Gastrocnemius medialis (tissue), 4 donors: ENCODE results near the gene GADD45G. TPM values are rescaled to one million over a fixed set of nuclear protein-coding genes. Genes with fewer than 3 reads are reported as not detected.

Experiments used
- ATAC-seq, 2 donors: fragments of 150-250 bp; one replicate each; pipeline ENCODE4 v1.9.1; 2016
- DNase-seq, 2 donors: peaks; one replicate each; pipeline ENCODE4 v3.0.0-alpha.2; 2019
- H3K27ac ChIP-seq, 4 donors: fragments of 200-600 bp; sonication (generic); 1 replicate in 1 of 4; 2 replicates in 3 of 4; pipeline ENCODE4 v1.5.1; 2016 to 2018; ENCODE audit warnings: mild to moderate bottlenecking in 2 of 4, moderate library complexity in 1 of 4
- H3K27me3 ChIP-seq, 3 donors: fragments of 200-600 bp; sonication (generic) in 2 of 3; 1 replicate in 1 of 3; 2 replicates in 2 of 3; pipeline versions ENCODE4 v1.5.1 to v1.6.0; 2016 to 2019; ENCODE audit warnings: mild to moderate bottlenecking in 1 of 3, moderate library complexity in 1 of 3
- H3K36me3 ChIP-seq, 2 donors: fragments of 200-600 bp; sonication (generic) in 1 of 2; one replicate each; pipeline ENCODE4 v1.5.1; 2017 to 2018
- H3K4me1 ChIP-seq, 2 donors: fragments of 200-600 bp; sonication (generic) in 1 of 2; one replicate each; pipeline ENCODE4 v1.5.1; 2016 to 2017; ENCODE audit warnings: mild to moderate bottlenecking in 2 of 2
- H3K4me3 ChIP-seq, 4 donors: fragments of 200-600 bp; sonication (generic) in 3 of 4; 1 replicate in 1 of 4; 2 replicates in 3 of 4; pipeline ENCODE4 v1.5.1; 2016 to 2019; ENCODE audit warnings: mild to moderate bottlenecking in 2 of 4
- H3K9me3 ChIP-seq, 3 donors: fragments of 200-600 bp; sonication (generic) in 2 of 3; 1 replicate in 1 of 3; 2 replicates in 2 of 3; pipeline ENCODE4 v1.5.1; 2016 to 2019
- CTCF ChIP-seq, 5 experiments: fragments of 450-650 bp in 3 of 5; fragments of 200-600 bp in 2 of 5; sonication (generic) in 2 of 5; IDR thresholded peaks in 4 of 5; conservative IDR thresholded peaks in 1 of 5; 1 replicate in 4 of 5; 2 replicates in 1 of 5; pipeline ENCODE4 v1.5.1; 2016 to 2019; ENCODE audit warnings: antibody characterized with exemption in 5 of 5, mild to moderate bottlenecking in 3 of 5, moderate library complexity in 3 of 5
- POLR2A ChIP-seq, 2 donors: fragments of 450-650 bp; IDR thresholded peaks; one replicate each; pipeline ENCODE4 v1.6.1; 2017; ENCODE audit warnings: antibody characterized with exemption in 2 of 2, mild to moderate bottlenecking in 2 of 2, moderate library complexity in 2 of 2
- in situ Hi-C, 4 donors: fragments of 200-750 bp; cut with MboI; loops; one replicate each; pipeline versions ENCODE4 v1.15.0 to v1.8.0; 2017; ENCODE audit warnings: low sequenced_read_pairs in 4 of 4
- intact Hi-C: fragments of 100-400 bp; cut with DNase I; formaldehyde crosslinking; loops from one replicate; pipeline ENCODE4 v1.15.1; 2023; ENCODE audit warnings: low total_unique reads
- total RNA-seq, 4 donors: library from RNA; depleted of rRNA; stranded (reverse); fragments of >200 nt; gene quantifications; one replicate each; pipeline versions ENCODE4 v1.1.0 to v1.2.3, GENCODE V29; 2016

Gene GADD45G
- total RNA-seq, 4 donors from 2014 or later, result 84.6 to 154 (median 117) TPM

GRCh38 chr9:89634995-89635742 is 30.4 kb downstream of the GADD45G start:
- intact Hi-C loops (no loop called here), in situ Hi-C loops (no loop called here)
- no peaks in the 10 kb centered on the region for H3K27me3 ChIP-seq
- H3K4me1 ChIP-seq, result peaks cover 48 to 49% of the 10 kb centered on the region in 2 donors
- no peaks in the 10 kb centered on the region for H3K36me3 ChIP-seq
- no peak overlapping the region for H3K4me3 ChIP-seq
- no peaks in the 10 kb centered on the region for H3K9me3 ChIP-seq
- no peak for TF ChIP-seq CTCF (IDR thresholded peaks at IDR 0.05 in 4 of 5, conservative IDR thresholded peaks at IDR 0.05 in 1 of 5)
- TF ChIP-seq POLR2A (IDR thresholded peaks at IDR 0.05), result no peak
- peak in 1 of 2 donors; percentile 36 for ATAC-seq
- no peak for DNase-seq
- peak overlapping the region; percentile 11 to 67 (median 52) for H3K27ac ChIP-seq

GRCh38 chr9:89635816-89636215 is 31.0 kb downstream of the GADD45G start:
- Histone ChIP-seq H3K36me3 (no peaks in the 10 kb centered on the region), H3K4me3 (no peak overlapping the region), H3K4me1 (peaks cover 54 to 55% of the 10 kb centered on the region in 2 donors), H3K9me3 (no peaks in the 10 kb centered on the region), H3K27ac (peak overlapping the region in 3 of 4 donors; percentile 41 to 67 (median 63)), H3K27me3 (no peaks in the 10 kb centered on the region)
- ATAC-seq, result no peak
- peak in 1 of 2 donors; percentile 67 for DNase-seq
- in situ Hi-C loops, result no loop called here
- TF ChIP-seq CTCF (IDR thresholded peaks at IDR 0.05 in 4 of 5, conservative IDR thresholded peaks at IDR 0.05 in 1 of 5) (no peak), POLR2A (IDR thresholded peaks at IDR 0.05) (no peak)
- intact Hi-C loops, result no loop called here

GRCh38 chr9:89637787-89638186 is 33.0 kb downstream of the GADD45G start:
- Histone ChIP-seq H3K4me1 (peaks cover 62 to 65% of the 10 kb centered on the region in 2 donors), H3K4me3 (no peak overlapping the region), H3K27me3 (no peaks in the 10 kb centered on the region), H3K36me3 (no peaks in the 10 kb centered on the region), H3K9me3 (no peaks in the 10 kb centered on the region), H3K27ac (peak overlapping the region; percentile 85 to 93 (median 90))
- in situ Hi-C loops (no loop called here), intact Hi-C loops (no loop called here)
- DNase-seq, result no peak
- TF ChIP-seq POLR2A (IDR thresholded peaks at IDR 0.05), result no peak
- no peak for TF ChIP-seq CTCF (IDR thresholded peaks at IDR 0.05 in 4 of 5, conservative IDR thresholded peaks at IDR 0.05 in 1 of 5)
- ATAC-seq, result no peak

GRCh38 chr9:89638359-89638758 is 33.5 kb downstream of the GADD45G start:
- DNase-seq (no peak), ATAC-seq (no peak)
- in situ Hi-C loops, result no loop called here
- no peaks in the 10 kb centered on the region for H3K36me3 ChIP-seq
- no peak overlapping the region for H3K4me3 ChIP-seq
- H3K9me3 ChIP-seq, result no peaks in the 10 kb centered on the region
- intact Hi-C loops, result no loop called here
- TF ChIP-seq CTCF (IDR thresholded peaks at IDR 0.05 in 4 of 5, conservative IDR thresholded peaks at IDR 0.05 in 1 of 5) (no peak), POLR2A (IDR thresholded peaks at IDR 0.05) (no peak)
- H3K27me3 ChIP-seq, result no peaks in the 10 kb centered on the region
- peaks cover 62 to 65% of the 10 kb centered on the region in 2 donors for H3K4me1 ChIP-seq
- H3K27ac ChIP-seq, result peak overlapping the region; percentile 85 to 93 (median 90)
